Fibroblast of lung (primary cell): ENCODE data around the gene ROBO1.

ENCODE experiments used
- EZH2 ChIP-seq: IDR thresholded peaks from 2 replicates; pipeline ENCODE4 v1.5.1; 2012; ENCODE audit warnings: low read length, control low read depth, mild to moderate bottlenecking; ENCODE audit errors: missing control alignments
- TF ChIP-seq, protein P1 (sequence below), 2 donors: IDR thresholded peaks in 1 of 2; conservative IDR thresholded peaks in 1 of 2; 1 replicate in 1 of 2; 2 replicates in 1 of 2; pipeline ENCODE4 v1.5.1; 2011 to 2012; ENCODE audit warnings: low read length in 2 of 2, control low read depth in 1 of 2, inconsistent platforms in 1 of 2, low read depth in 1 of 2, mild to moderate bottlenecking in 1 of 2

- TF ChIP-seq, protein P1, sequence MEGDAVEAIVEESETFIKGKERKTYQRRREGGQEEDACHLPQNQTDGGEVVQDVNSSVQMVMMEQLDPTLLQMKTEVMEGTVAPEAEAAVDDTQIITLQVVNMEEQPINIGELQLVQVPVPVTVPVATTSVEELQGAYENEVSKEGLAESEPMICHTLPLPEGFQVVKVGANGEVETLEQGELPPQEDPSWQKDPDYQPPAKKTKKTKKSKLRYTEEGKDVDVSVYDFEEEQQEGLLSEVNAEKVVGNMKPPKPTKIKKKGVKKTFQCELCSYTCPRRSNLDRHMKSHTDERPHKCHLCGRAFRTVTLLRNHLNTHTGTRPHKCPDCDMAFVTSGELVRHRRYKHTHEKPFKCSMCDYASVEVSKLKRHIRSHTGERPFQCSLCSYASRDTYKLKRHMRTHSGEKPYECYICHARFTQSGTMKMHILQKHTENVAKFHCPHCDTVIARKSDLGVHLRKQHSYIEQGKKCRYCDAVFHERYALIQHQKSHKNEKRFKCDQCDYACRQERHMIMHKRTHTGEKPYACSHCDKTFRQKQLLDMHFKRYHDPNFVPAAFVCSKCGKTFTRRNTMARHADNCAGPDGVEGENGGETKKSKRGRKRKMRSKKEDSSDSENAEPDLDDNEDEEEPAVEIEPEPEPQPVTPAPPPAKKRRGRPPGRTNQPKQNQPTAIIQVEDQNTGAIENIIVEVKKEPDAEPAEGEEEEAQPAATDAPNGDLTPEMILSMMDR (conservative IDR thresholded peaks at IDR 0.05 in 1 of 2, IDR thresholded peaks at IDR 0.05 in 1 of 2; ENCODE audit: low read depth in 1 of 2, low read length in 2 of 2) = no peak
- no peak for TF ChIP-seq EZH2
Measured at GRCh38 chr3:79568938-79569337, 198.9 kb downstream of the ROBO1 start.
